Embryonic facial prominence (tissue), 1 donor: ENCODE data around the gene CDK18.

Experiments used
- DNase-seq: peaks from one replicate; pipeline ENCODE4 v3.0.0-alpha.2; 2016; ENCODE audit errors: extremely low spot score

Gene CDK18

DNA sequence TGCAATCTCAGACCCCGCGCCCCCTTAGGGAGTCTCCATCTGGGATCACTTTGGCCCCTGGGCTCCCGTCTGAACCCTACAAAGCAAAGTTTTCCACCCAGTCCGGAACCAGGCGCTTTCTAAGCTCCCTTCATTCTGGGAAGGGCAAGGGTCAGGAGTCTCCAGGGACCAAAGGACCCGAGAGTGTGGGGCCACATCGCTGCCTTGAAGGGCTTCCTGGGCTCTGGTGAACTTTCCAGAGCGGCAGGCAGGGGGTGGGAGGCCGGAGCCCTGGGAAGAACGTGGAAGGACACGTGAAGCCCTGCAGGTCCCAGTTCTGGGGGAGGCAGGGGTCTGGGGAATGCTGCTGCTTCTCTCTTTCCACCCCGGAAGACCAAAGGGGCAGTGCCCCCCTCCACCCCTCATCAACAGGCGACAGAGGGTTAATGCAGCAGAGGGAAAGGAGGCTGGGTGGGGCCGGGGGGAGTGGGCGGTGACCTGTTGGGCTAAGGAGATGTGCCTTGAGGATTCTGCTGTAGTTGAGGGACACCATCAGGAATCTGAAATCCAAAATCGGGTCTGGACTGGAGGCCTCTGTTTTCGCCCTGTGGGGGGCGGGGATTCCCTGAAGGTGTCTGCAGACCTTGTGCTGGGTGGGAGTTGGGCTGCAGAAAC, 734 bp downstream of the CDK18 start:
- DNase-seq: no peak

DNA sequence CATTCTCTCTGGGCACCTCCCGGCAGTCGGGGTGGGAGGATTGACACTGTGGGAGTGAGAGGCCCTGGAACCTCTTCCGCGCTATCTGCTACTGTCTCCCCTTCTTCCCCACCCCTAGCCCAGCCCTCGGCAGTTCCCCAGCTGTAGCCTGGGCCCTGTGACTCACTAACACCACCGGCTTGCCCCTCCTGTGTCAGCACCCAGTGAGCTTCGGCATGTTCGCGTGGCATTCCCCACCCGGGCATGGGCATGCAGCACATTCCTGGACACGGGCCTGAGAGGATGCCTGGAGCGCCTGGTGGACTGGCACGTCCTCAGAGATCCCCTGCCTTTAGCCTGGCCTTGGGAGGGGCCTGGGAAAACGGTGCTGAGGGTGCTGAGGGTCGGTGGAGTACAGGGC, 1.3 kb downstream of the CDK18 start:
- no peak for DNase-seq

DNA sequence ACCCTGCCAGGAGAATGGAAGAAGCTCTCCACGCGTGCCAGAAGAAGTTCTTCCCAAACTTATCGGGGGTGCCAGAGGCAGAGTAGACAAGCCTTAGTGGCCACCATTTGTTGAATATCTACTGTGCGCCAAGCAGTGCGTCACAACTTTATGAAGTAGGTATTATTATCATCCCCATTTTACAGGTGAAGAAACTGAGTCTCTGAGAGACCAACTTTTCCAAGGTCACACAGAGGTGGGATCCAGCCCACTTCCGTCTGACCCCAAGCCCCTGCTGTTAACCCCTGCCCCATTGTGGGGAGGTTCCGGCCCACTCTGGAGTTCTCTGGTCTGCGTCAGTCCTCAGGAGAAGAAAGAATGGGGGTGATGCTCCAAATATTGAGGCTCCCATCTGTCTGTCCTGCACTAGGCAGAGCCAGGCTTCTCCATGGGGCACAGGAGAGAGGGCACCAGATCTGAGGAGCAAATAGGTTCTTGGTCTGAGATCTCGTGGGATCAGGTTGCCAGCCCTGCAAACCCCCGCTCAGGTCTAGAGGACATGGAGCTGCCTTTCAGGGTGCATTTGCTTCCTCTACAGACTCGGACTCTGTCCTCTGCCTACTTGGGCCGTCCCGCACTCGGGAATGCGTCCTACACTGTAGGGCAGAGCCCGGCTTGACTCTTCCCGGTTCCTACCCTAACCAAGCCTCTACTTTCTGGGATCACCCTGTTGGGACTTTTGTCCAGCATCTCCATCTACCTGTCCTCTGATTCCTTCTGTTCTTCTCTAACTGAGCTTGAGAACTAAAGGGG, 2.1 kb downstream of the CDK18 start:
- no peak for DNase-seq

- no peak for DNase-seq
Measured at GRCh38 chr1:205508227-205508714, 3.8 kb downstream of the CDK18 start.

GRCh38 chr1:205510308-205510950, 6.0 kb downstream of the CDK18 start:
- no peak for DNase-seq

- DNase-seq: no peak
Measured at GRCh38 chr1:205510951-205511330, 6.5 kb downstream of the CDK18 start.

DNA sequence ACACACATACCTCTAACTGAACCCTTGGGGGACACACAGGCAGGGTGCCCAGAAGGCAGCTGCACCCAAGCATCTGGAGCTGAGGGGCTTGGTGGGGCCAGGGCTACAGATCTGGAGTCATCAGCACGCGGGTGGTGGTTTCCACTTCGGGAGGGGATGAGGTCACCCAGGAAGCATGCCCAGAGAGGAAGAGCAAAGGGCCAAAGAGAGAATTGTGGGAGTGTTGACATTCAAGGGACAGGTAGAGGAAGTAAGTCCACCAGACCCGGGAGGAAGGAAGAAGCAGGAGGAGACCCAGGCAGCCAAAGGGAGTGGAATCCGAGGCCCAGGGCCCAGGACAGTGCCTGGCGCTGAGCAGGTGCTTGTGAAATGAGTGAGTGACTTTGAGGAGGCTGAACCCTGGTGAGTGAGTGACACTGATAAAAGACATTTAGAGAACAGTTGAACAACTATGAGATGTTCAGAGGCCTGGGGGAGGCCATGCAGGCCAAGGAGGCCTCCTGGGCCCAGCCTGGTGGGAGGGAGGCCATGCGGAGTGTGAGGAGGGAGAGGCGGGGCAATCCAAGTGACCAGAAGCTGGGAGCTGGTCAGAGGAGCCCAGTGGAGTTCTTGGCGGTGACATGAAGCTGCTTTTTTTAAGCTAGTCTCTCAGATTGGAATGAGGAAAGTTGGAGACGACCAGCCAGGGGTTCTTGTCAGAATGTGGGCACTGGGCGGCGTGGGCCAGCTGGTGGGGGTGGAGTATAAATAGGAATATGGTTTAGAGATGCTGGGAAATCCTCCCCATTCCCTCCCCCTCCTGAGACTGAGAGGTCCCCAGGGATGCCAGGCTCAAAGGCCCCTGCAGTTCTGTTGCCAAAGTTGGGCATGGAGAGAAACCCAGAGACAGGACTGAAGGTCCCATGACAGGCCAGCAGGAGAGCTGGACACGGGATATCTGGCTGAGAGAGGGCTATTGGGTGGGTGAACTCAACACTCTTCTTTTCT, 7.9 kb downstream of the CDK18 start:
- DNase-seq: no peak

- DNase-seq: no peak
Measured at GRCh38 chr1:205513774-205514173, 9.3 kb downstream of the CDK18 start.

DNA sequence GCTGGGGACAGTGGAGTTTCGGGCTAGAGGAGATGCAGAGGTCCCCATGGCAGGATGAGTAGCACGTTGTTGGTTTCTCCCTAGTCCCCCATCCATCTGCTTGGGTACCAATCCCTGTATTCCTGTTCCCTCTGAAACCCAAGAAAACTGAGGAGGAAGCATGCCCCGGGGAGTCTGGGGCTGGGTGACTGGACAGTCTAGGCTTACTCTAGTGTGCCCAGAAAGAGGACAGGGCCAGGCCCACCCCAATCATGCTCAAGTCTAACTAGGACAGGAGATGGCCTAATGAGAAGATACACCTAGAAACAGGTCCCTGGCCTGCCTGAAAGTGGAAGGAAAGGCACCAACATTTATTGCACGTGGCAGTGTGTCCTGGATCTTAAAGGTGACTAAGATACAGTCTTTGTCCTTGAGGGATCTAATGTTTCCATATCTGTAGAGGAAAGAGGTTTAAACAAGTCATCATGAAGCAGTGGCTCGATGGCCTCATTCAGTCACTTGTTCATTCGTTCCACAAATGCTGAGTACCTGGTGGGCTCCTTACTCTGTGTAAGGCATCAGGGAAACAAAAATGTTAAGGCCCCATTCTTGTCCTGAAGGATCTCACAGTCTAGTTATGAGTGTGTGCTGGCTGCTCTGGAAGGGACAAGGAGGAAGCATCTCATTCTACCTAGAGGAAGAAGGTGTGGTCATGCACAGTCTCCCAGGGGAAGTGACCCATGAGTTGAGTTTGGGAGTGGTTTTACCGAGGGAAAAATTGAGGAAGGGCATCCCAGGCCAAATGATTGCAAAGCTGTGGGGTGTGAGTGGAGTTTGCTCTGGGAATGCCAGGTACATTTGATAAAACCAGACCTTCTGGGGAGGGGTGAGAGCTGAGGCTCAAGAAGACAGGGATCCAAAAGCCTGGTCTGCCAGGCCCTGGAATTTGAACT, 10.0 kb downstream of the CDK18 start:
- DNase-seq: no peak

- no peak for DNase-seq
Measured at GRCh38 chr1:205515781-205516253, 11.3 kb downstream of the CDK18 start.

GRCh38 chr1:205516362-205516761, 11.9 kb downstream of the CDK18 start:
- DNase-seq: no peak

DNA sequence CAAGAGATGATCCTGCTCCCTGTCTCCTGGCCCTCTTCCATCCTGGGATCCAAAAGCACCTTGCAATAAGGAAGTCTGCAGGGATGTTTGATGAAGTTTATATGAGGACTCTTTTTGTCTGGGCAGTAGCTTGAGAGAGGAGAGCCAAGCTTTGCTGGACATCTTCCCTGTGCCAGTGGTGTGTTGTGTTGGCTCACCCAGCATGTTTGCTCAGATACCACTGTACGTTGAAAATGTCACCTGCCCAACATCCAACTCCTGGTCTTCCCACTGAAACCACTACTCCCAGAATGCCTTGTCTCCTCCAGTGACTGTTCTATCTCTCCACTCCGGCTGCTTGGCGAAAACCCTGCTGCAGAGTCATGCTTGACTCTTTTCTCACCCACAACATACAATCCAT, 12.8 kb downstream of the CDK18 start:
- DNase-seq: no peak

GRCh38 chr1:205517763-205518162, 13.3 kb downstream of the CDK18 start:
- no peak for DNase-seq

DNA sequence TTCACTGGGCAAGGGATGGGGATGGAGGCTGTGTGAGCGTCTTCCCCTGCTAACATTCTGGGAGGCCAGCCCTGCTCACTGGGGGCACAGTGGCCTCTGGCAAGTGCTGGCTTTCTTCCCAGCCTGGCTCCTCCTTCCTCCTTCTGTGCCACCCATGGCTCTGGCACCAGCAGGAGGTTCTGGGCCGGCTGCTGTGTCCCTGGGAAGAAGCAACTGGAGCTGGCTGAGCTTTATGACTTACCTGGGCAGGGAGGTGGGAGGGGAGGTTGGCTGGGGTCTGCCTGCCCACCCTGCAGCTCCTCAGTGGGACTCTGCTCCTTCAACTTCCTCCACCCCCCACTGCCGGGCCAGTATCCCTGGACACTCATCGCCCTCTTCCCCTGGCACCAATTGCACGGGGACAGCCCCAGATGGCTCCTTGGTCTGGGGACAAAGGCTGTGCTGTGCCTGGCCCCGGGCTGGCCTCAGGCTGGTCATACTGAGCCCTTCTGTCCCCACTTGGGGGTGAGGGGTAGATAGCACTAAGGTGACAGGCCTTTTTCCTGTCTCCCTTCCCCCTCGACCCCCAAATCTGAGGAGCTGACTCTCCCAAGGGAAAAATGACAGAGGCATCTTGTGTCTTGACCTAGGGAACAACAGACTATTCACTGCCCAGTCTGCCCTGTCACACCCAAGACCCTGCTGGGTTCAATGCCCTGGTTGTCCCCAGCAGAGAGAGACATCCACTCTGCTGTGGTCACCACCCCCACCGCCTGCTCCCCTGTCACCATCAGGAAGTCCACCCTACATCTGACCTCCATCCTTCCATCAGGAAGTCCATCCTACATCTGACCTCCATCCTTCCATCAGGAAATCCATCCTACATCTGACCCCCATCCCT, 14.4 kb downstream of the CDK18 start:
- DNase-seq: no peak

GRCh38 chr1:205519541-205520131, 15.2 kb downstream of the CDK18 start:
- DNase-seq: no peak

GRCh38 chr1:205520709-205521108, 16.2 kb downstream of the CDK18 start:
- no peak for DNase-seq

DNA sequence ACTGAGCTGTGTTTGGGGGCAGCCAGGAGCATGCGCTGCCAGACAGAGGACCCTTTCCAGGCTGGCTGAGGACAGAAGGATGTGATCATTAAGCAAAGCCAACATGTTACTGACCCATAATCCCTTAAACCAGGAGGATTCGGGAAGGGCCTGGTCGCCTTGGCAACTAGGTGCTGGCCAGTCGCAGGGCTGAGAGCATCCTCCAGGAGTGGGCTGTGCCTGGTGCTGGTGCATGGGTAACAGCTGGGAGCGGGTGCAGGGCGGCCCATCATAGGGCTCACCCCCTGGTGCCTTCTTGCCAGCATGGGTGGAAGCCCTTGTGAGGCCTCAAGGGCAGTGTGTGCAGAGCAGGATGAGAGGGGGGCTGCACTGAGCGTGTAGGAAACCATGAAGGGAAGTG, 17.2 kb downstream of the CDK18 start:
- no peak for DNase-seq

DNA sequence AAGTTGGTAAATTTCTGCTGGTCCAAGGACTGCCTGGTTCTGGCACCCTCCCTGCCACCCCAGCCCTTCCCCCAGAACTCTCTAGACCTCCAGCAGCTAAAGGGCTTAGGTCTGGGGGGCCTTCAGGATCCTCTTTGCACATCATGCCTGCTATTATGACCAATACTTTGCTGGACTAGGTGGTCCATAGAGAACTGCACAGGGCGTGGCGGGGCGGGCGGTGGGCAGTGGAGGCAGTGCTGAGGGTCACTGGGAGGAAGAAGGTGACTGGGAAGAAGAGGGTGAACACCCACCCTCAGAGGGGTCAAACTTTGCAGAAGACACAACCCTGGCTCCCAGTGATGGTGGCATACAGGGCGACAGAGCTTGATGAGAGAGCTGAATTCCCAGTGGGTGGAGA, 18.2 kb downstream of the CDK18 start:
- DNase-seq: no peak
